KOPT-K1 (cell line): ENCODE data around the gene TMEM14B.
A peak's percentile ranks its signal among the peaks of the same experiment; 100 is the strongest.
"Not testable (repeated sequence)": the region's sequence is repeated elsewhere in the genome, so short reads cannot be mapped to it uniquely, and the experiment has no call there.

ENCODE experiments used
- H3K27ac ChIP-seq: fragments of 200-600 bp; sonication (generic); 2 replicates; pipeline ENCODE4 v1.5.1; 2016; ENCODE audit warnings: antibody characterized with exemption, mild to moderate bottlenecking, low read depth, low read length; ENCODE audit not compliant: poor library complexity, severe bottlenecking
- H3K36me3 ChIP-seq: fragments of 200-600 bp; sonication (generic); 2 replicates; pipeline ENCODE4 v1.5.1; 2017; ENCODE audit warnings: antibody characterized with exemption, mild to moderate bottlenecking, low read length, moderate library complexity; ENCODE audit not compliant: insufficient read depth
- H3K9me3 ChIP-seq: fragments of 200-600 bp; sonication (generic); 2 replicates; pipeline ENCODE4 v1.5.1; 2017; ENCODE audit warnings: antibody characterized with exemption, low read length, mild to moderate bottlenecking; ENCODE audit not compliant: insufficient read depth, poor library complexity, severe bottlenecking

TMEM14B gene

DNA sequence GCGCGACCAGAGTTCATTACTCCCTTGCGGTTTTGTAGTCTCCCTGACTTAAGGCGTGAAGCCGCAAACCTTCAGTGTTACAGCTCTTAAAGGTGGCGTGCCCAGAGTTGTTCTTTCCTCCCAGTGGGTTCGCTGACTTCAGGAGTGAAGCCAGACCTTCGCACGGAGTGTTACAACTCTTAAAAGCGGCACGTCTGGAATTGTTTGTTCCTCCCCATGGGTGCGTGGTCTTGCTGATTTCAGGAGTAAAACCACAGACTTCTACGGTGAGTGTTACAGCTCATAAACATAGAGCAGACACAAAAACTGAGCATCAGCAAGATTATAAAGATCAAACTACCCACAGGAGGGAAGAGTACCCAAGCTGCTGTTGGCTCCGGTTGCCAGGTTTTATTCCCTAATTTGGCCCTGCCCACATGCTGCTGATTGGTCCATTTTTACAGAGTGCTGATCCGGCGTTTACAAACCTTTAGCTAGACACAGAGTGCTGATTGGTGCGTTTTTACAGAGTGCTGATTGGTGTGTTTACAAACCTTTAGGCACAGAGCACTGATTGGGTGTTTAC lies 14.4 kb upstream of the TMEM14B start:
- Histone ChIP-seq H3K27ac (peak overlapping the region; percentile 15), H3K36me3 (peaks cover 45% of the 10 kb centered on the region), H3K9me3 (no peaks in the 10 kb centered on the region)

DNA sequence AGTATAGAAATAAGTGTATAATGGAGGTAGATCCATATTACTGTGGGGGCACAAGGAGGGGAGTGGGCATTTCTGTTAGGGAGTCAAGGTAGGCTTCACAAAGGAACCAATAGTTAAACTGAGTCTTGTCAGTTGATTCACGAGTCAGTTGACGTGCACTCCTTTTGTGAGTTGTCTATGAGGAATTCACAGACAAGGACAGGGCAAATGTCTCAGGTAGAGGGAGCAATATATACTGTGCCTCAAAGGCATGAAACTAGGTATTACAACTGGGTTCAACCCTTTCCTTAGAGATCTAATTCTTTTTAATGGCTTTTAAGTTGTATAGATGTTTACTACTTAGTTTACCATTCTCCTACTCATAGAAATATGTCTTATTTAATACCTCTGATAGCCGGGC lies 13.7 kb upstream of the TMEM14B start:
- Histone ChIP-seq H3K9me3 (no peaks in the 10 kb centered on the region), H3K36me3 (peaks cover 40% of the 10 kb centered on the region), H3K27ac (no peak overlapping the region)

DNA sequence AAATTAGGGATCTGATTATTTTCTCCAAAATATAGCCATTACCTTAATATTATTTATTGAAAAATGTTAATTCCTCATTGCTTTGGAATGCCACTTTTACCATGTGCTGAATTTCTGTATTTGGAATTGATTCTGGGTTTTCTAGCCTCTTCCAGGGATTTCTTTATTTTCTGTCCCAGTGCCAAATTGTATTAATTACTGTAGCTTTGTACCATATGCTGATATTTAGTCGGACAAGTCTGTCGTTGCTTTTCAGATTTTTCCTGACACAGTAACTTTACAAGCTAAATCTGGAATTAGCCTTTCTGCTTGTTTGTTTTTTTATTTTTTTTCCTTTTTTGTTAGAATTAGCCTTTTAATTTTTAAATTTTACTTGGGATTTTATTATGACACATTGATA lies 10.9 kb upstream of the TMEM14B start:
- no peak overlapping the region for H3K27ac ChIP-seq
- peaks cover 14% of the 10 kb centered on the region for H3K36me3 ChIP-seq
- H3K9me3 ChIP-seq = no peaks in the 10 kb centered on the region

- no peak overlapping the region for H3K27ac ChIP-seq
- no peaks in the 10 kb centered on the region for H3K9me3 ChIP-seq
- H3K36me3 ChIP-seq = no peaks in the 10 kb centered on the region
Observed at GRCh38 chr6:10740061-10740460, 7.5 kb upstream of the TMEM14B start.

DNA sequence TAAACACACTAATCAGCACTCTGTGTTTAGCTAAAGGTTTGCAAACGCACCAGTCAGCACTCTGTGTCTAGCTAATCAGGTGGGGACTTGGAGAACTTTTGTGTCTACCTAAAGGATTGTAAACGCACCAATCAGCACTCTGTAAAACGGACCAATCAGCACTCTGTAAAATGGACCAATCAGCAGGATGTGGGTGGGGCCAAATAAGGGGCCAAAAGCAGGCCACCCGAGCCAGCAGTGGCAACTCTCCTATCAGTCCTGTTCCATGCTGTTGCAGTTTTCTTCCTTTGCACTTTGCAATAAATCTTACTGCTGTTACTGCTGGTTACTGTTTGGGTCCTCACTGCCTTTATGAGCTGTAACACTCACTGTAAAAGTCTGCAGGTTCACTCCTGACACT lies 6.0 kb upstream of the TMEM14B start:
- not testable (repeated sequence) for H3K9me3 ChIP-seq, H3K27ac ChIP-seq, H3K36me3 ChIP-seq

- H3K9me3 ChIP-seq = no peaks in the 10 kb centered on the region
- no peaks in the 10 kb centered on the region for H3K36me3 ChIP-seq
- no peak overlapping the region for H3K27ac ChIP-seq
Observed at GRCh38 chr6:10742251-10742650, 5.4 kb upstream of the TMEM14B start.

DNA sequence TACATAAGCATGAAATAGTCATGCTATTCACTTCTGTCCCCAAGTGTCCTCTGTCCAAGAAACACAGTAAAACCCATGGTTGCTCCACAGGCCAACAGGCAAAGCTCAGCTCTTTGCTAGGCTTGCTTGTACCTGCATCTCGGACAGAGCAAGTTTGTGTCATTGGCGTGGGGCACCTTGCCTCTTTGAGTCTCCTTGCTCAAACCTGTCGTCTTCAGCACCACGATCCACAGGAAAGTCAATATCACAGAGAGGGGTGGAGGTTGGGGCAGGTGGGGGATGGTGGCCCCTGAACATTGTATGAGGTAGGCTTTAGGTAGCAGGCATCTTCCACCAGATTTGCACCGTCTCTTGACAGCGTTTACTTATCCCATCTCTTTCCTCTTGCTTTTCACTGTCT lies 4.1 kb upstream of the TMEM14B start:
- Histone ChIP-seq H3K27ac (no peak overlapping the region), H3K9me3 (no peaks in the 10 kb centered on the region)

DNA sequence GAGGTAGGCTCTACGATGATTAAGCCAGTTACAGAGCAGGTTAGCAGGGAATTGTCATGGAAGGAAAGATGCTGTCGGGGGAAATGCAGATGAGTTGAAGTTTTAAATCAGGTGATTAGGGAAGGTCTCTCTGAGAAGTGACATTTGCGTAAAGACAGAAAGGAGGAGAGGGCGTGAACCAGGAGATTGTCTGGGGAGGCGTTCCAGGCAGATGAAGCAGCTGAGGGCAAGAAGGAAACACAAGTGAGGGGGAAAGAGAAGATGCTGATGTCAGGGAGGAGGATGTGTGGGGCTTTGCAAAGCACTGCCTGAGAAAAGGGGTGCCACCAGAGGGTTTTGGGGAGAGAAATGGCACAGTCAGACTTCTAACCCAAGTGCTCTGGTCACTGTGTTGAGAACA lies 2.5 kb upstream of the TMEM14B start:
- no peaks in the 10 kb centered on the region for H3K9me3 ChIP-seq
- H3K27ac ChIP-seq = no peak overlapping the region

More for the DNA sequence above, 4.1 kb upstream of the TMEM14B start:
- H3K36me3 ChIP-seq = no peaks in the 10 kb centered on the region

DNA sequence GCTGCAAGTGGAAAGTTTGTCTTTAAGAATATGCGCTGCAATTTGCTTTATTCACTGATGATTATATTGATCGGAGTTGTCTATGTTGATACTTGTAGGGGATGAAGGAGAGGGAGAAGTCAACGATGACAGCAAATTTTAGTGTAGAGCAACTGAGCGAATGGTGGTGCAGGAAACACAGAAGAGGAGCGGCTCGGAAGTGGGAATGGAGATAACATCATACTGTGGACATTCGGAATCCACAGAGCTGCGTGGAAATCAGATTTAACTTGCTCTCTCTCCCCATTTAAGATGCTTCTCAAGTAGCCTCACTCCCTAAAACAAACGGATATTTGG lies 722 bp upstream of the TMEM14B start:
- Histone ChIP-seq H3K9me3 (no peaks in the 10 kb centered on the region), H3K36me3 (peaks cover 23% of the 10 kb centered on the region), H3K27ac (peak overlapping the region; percentile 92)

More for the DNA sequence above, 2.5 kb upstream of the TMEM14B start:
- H3K36me3 ChIP-seq = peaks cover 9% of the 10 kb centered on the region; the same call in 1 of the 2 replicates

- Histone ChIP-seq H3K27ac (no peak overlapping the region), H3K9me3 (no peaks in the 10 kb centered on the region), H3K36me3 (peaks cover 51% of the 10 kb centered on the region)
Observed at GRCh38 chr6:10749734-10750133, 2.1 kb downstream of the TMEM14B start.

- not testable (repeated sequence) for H3K27ac ChIP-seq, H3K9me3 ChIP-seq
- peaks cover 60% of the 10 kb centered on the region for H3K36me3 ChIP-seq
Observed at GRCh38 chr6:10750568-10750967, 3.0 kb downstream of the TMEM14B start.

GRCh38 chr6:10751757-10752156 lies 4.2 kb downstream of the TMEM14B start:
- H3K36me3 ChIP-seq = peaks cover 71% of the 10 kb centered on the region
- H3K9me3 ChIP-seq, H3K27ac ChIP-seq: not testable (repeated sequence)

DNA sequence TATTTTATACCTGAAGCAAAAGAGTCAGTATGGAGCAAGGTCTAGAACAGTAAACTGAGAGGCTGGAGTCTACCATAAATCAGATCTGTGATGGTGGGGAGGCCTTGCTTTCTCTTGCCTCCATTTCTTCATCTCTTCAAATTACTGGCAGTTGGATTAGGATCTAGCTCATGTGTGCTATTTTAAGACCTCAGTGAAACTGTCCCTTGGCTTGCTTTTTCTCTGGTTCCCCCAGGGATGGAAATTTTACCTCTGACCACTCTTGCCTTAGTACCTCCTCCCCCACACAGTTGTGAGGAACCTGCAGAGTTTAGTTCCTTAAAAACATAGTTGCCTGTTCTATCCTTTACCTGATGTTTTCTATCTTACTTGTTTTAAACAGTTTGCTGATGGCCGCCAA lies 8.5 kb downstream of the TMEM14B start:
- Histone ChIP-seq H3K27ac (no peak overlapping the region), H3K36me3 (peaks cover 88% of the 10 kb centered on the region), H3K9me3 (no peaks in the 10 kb centered on the region)

DNA sequence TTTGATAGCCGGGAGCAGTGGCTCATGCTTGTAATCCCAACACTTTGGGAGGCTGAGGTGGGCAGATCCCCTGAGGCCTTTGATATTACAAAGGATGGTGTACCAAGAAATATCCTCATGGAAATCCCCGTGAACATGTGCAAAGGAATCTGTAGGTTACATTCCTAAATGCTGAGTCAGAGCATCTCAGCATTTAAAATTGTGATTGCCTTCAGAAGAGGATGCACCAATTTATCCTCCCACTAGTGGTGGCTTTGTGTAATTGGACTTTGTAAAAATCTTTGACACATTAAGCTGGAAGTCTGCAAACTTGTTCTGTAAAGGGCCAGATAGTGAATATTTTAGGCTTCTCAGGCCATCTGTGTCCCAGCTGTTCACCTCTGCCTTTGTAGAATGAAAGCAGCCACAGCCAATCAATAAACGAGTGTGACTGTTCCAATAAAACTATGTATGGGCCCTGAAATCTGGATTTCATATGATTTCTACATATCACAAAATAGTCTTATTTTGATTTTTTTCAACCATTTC lies 11.8 kb downstream of the TMEM14B start:
- Histone ChIP-seq H3K9me3 (no peaks in the 10 kb centered on the region), H3K27ac (no peak overlapping the region), H3K36me3 (peaks cover 62% of the 10 kb centered on the region)

- Histone ChIP-seq H3K36me3 (peaks cover 57% of the 10 kb centered on the region), H3K9me3 (no peaks in the 10 kb centered on the region), H3K27ac (no peak overlapping the region)
Observed at GRCh38 chr6:10759884-10760329, 12.3 kb downstream of the TMEM14B start.

GRCh38 chr6:10763006-10763405 lies 15.4 kb downstream of the TMEM14B start:
- Histone ChIP-seq H3K36me3 (peaks cover 32% of the 10 kb centered on the region), H3K9me3 (no peaks in the 10 kb centered on the region), H3K27ac (no peak overlapping the region)
